Stimulated activated CD4-positive, alpha-beta T cell treated with anti-CD3 and anti-CD28 coated beads, Interleukin-1b, Interleukin-23, amount 100 ng/mL, for 1 hour (primary cell): ENCODE measurements around the gene GALNT3.

Experiments used
- DNase-seq, 2 donors: peaks; one replicate each; pipeline ENCODE4 v3.0.0-alpha.2; 2020; ENCODE audit warnings: low read depth in 2 of 2

The GALNT3 gene

GRCh38 chr2:165796129-165796528 lies 2.1 kb upstream of the GALNT3 start:
- DNase-seq: no peak

GRCh38 chr2:165795011-165795410 lies 964 bp upstream of the GALNT3 start:
- DNase-seq: no peak

- no peak for DNase-seq
Measured at GRCh38 chr2:165794536-165794928, 485 bp upstream of the GALNT3 start.

GRCh38 chr2:165793161-165793778 lies 777 bp downstream of the GALNT3 start:
- DNase-seq: no peak

GRCh38 chr2:165792104-165792454 lies 2.0 kb downstream of the GALNT3 start:
- no peak for DNase-seq

- DNase-seq: no peak
Measured at GRCh38 chr2:165791421-165792103, 2.5 kb downstream of the GALNT3 start.

GRCh38 chr2:165790466-165790865 lies 3.6 kb downstream of the GALNT3 start:
- DNase-seq: no peak

GRCh38 chr2:165787334-165787733 lies 6.7 kb downstream of the GALNT3 start:
- no peak for DNase-seq

GRCh38 chr2:165779706-165780105 lies 14.3 kb downstream of the GALNT3 start:
- DNase-seq: no peak

GRCh38 chr2:165778653-165779451 lies 15.2 kb downstream of the GALNT3 start:
- no peak for DNase-seq

GRCh38 chr2:165778187-165778556 lies 15.9 kb downstream of the GALNT3 start:
- DNase-seq: no peak

GRCh38 chr2:165777522-165778186 lies 16.4 kb downstream of the GALNT3 start:
- DNase-seq: no peak

GRCh38 chr2:165776796-165777195 lies 17.3 kb downstream of the GALNT3 start:
- no peak for DNase-seq

- DNase-seq: no peak
Measured at GRCh38 chr2:165776013-165776412, 18.0 kb downstream of the GALNT3 start.

- DNase-seq: no peak
Measured at GRCh38 chr2:165773684-165774083, 20.4 kb downstream of the GALNT3 start.

- no peak for DNase-seq
Measured at GRCh38 chr2:165772183-165772582, 21.9 kb downstream of the GALNT3 start.

GRCh38 chr2:165766326-165766927 lies 27.6 kb downstream of the GALNT3 start:
- DNase-seq: no peak

- no peak for DNase-seq
Measured at GRCh38 chr2:165762723-165763122, 31.3 kb downstream of the GALNT3 start.

- no peak for DNase-seq
Measured at GRCh38 chr2:165757906-165758675, 36.0 kb downstream of the GALNT3 start.

- DNase-seq: no peak
Measured at GRCh38 chr2:165746501-165746900, 47.5 kb downstream of the GALNT3 start.

- DNase-seq: no peak
Measured at GRCh38 chr2:165745916-165746315, 48.1 kb downstream of the GALNT3 start.
